ENCODE measurements around the gene ATG4B. TPM values are rescaled to one million over a fixed set of nuclear protein-coding genes. Genes with fewer than 3 reads are reported as not detected.

Gene ATG4B
- total and polyA plus RNA-seq, 2 of the 8 experiments (the other 6 are each of a cell fraction or from before 2014, with no cell fraction given), result 103 to 155 TPM

- H3K14ac ChIP-seq (ENCODE audit: insufficient read length), result no peak overlapping the region
- H3K56ac ChIP-seq (replicated peaks; ENCODE audit: insufficient read length, low read depth, low read length), result no peak overlapping the region
- ChIA-PET CTCF (ENCODE audit: partially characterized antibody) (interaction anchor here (0.6 to 1.9 kb wide), 19 partner anchors 11 to 495 kb away, joined by 3 to 8 read pairs (median 4); no protein-coding TSS in a partner anchor), POLR2A (ENCODE audit: partially characterized antibody) (no interaction called here)
- H3K9ac ChIP-seq (replicated peaks in 1 of 4; ENCODE audit: extremely low read depth in 1 of 4, low read depth in 3 of 4, low read length in 3 of 4), result no peak overlapping the region
- no peak overlapping the region for H2BK20ac ChIP-seq (ENCODE audit: low read length)
- peaks cover 0 to 6% (median under 1%) of the 10 kb centered on the region in 4 experiments; a peak in 4 of 8 replicates for H3K36me3 ChIP-seq (ENCODE audit: control insufficient read depth in 2 of 4, insufficient read depth in 4 of 4, low read length in 3 of 4)
- TF ChIP-seq, protein P1, sequence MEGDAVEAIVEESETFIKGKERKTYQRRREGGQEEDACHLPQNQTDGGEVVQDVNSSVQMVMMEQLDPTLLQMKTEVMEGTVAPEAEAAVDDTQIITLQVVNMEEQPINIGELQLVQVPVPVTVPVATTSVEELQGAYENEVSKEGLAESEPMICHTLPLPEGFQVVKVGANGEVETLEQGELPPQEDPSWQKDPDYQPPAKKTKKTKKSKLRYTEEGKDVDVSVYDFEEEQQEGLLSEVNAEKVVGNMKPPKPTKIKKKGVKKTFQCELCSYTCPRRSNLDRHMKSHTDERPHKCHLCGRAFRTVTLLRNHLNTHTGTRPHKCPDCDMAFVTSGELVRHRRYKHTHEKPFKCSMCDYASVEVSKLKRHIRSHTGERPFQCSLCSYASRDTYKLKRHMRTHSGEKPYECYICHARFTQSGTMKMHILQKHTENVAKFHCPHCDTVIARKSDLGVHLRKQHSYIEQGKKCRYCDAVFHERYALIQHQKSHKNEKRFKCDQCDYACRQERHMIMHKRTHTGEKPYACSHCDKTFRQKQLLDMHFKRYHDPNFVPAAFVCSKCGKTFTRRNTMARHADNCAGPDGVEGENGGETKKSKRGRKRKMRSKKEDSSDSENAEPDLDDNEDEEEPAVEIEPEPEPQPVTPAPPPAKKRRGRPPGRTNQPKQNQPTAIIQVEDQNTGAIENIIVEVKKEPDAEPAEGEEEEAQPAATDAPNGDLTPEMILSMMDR (IDR thresholded peaks at IDR 0.05; ENCODE audit: control extremely low read depth in 1 of 3, insufficient read depth in 1 of 3, low read depth in 1 of 3, low read length in 3 of 3), result peak; percentile 48 to 74 (median 72)
- TF ChIP-seq SP4 (IDR thresholded peaks at IDR 0.05; ENCODE audit: low read length), result no peak
- TF ChIP-seq SRF (IDR thresholded peaks at IDR 0.05; ENCODE audit: low read depth, low read length), result no peak
- TF ChIP-seq, protein P2, sequence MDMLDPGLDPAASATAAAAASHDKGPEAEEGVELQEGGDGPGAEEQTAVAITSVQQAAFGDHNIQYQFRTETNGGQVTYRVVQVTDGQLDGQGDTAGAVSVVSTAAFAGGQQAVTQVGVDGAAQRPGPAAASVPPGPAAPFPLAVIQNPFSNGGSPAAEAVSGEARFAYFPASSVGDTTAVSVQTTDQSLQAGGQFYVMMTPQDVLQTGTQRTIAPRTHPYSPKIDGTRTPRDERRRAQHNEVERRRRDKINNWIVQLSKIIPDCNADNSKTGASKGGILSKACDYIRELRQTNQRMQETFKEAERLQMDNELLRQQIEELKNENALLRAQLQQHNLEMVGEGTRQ (IDR thresholded peaks at IDR 0.05; ENCODE audit: low read length), result no peak
- peak; percentile 38; the same call in 1 of the 2 replicates for TF ChIP-seq TBP (IDR thresholded peaks at IDR 0.05; ENCODE audit: low read depth, low read length)
- no peak for TF ChIP-seq CTBP2 (IDR thresholded peaks at IDR 0.05; ENCODE audit: borderline replicate concordance, insufficient read depth, insufficient read length, low read length)
- no peak for TF ChIP-seq SIN3A (conservative IDR thresholded peaks at IDR 0.05 in 1 of 2, IDR thresholded peaks at IDR 0.05 in 1 of 2; ENCODE audit: low read depth in 1 of 2, low read length in 2 of 2)
- TF ChIP-seq RAD21 (IDR thresholded peaks at IDR 0.05 in 1 of 2, conservative IDR thresholded peaks at IDR 0.05 in 1 of 2; ENCODE audit: low read depth in 2 of 2, low read length in 2 of 2), result peak; percentile 34 to 57
- H3K23ac ChIP-seq (ENCODE audit: insufficient read length), result no peak overlapping the region
- no peak overlapping the region for H4K8ac ChIP-seq (ENCODE audit: extremely low read depth, insufficient read depth, low read length)
- H2AFZ ChIP-seq (ENCODE audit: low read length), result no peak overlapping the region
- no peaks in the 10 kb centered on the region for H3K27me3 ChIP-seq (replicated peaks in 1 of 4; ENCODE audit: control insufficient read depth in 3 of 4, extremely low read depth in 1 of 4, insufficient read depth in 3 of 4, low read length in 3 of 4)
- no peak for DNase-seq (ENCODE audit: low read depth in 1 of 2, low spot score in 2 of 2)
- H3K4ac ChIP-seq (replicated peaks; ENCODE audit: insufficient read length, low read depth, low read length), result no peak overlapping the region
- H3K4me1 ChIP-seq (replicated peaks in 1 of 4; ENCODE audit: control insufficient read depth in 3 of 4, insufficient read depth in 4 of 4, low read length in 3 of 4), result no peaks in the 10 kb centered on the region
- 87% methylated on average over 14 of the region's 15 CpGs; no CpG with 5 or more reads in 1 of the 2 experiments for WGBS, 2 experiments (ENCODE audit: extremely low coverage in 1 of 2, insufficient coverage in 1 of 2, insufficient read length in 1 of 2, insufficient replicate concordance in 2 of 2, low coverage in 1 of 2, low lambda C conversion rate in 2 of 2, missing lambda C conversion rate in 1 of 2)
- no peaks in the 10 kb centered on the region for H3K23me2 ChIP-seq (ENCODE audit: low read depth, low read length)
- H2BK15ac ChIP-seq (ENCODE audit: low read length), result no peak overlapping the region
- H3K79me2 ChIP-seq (ENCODE audit: control insufficient read depth in 1 of 2, insufficient read depth in 2 of 2, low read length in 2 of 2), result no peaks in the 10 kb centered on the region
- no peak overlapping the region for H4K91ac ChIP-seq (replicated peaks; ENCODE audit: insufficient read length, low read length)
- no peak overlapping the region for H3K18ac ChIP-seq (ENCODE audit: extremely low read depth, low read length)
- no peak overlapping the region for H2BK120ac ChIP-seq (replicated peaks; ENCODE audit: low read depth, low read length)
- FAIRE-seq, result peak; percentile 13
- H4K5ac ChIP-seq (ENCODE audit: insufficient read length, low read depth, low read length), result no peak overlapping the region
- no peaks in the 10 kb centered on the region for H3K9me3 ChIP-seq (ENCODE audit: insufficient read depth in 2 of 2, low read depth in 1 of 2, low read length in 1 of 2)
- no peak overlapping the region for H2BK5ac ChIP-seq (ENCODE audit: low read depth, low read length)
- no peak overlapping the region for H3K27ac ChIP-seq (ENCODE audit: low read depth, low read length)
- peaks cover 3 to 11% of the 10 kb centered on the region in 2 experiments for H4K20me1 ChIP-seq (replicated peaks in 1 of 2; ENCODE audit: control insufficient read depth in 1 of 2, insufficient read depth in 2 of 2, low read length in 2 of 2)
- no peak overlapping the region for H3K4me3 ChIP-seq (ENCODE audit: extremely low read depth in 1 of 4, insufficient read depth in 2 of 4, low read depth in 3 of 4, low read length in 4 of 4)
- no peaks in the 10 kb centered on the region; the same call in none of the 2 replicates for H3K79me1 ChIP-seq (ENCODE audit: low read depth, low read length)
- no peak overlapping the region for H2AK5ac ChIP-seq (ENCODE audit: low read depth, low read length)
- H3K4me2 ChIP-seq (ENCODE audit: insufficient read depth in 1 of 2, low read depth in 2 of 2, low read length in 2 of 2), result no peak overlapping the region
- no peak overlapping the region for H2BK12ac ChIP-seq (ENCODE audit: low read depth, low read length)
These were observed 41.8 kb upstream of the ATG4B start for GRCh38 chr2:241595600-241596140.

All from H1 (cell line).